ENCODE results near the gene CDC14B. TPM values are rescaled to one million over a fixed set of nuclear protein-coding genes. Genes with fewer than 3 reads are reported as not detected.

The CDC14B gene
- total RNA-seq, 1 donor from 2014 or later: 9.5 TPM

DNA sequence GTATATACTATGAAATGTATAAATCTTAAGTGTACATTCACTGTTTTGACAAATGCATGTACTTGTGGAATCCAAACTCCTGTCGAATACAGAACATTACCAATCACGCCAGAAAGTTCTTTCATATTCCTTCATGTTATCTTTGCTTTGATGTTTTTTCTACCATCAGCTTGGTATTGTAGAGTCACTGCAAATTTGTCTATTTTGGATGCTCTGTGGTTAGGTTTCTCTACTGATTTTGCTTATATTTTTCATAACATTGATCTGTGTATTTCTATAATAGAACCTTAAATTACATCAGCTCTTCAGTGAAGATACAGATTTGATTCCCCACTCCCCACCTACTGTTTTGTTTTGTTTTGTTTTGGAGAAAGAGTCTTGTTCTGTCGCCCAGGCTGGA, 138.9 kb downstream of the CDC14B start:
- DNase-seq: no peak

- no peak for DNase-seq
Observed at GRCh38 chr9:96478829-96479371, 140.7 kb downstream of the CDC14B start.

GRCh38 chr9:96476591-96476990, 143.1 kb downstream of the CDC14B start:
- DNase-seq: peak; percentile 58

DNA sequence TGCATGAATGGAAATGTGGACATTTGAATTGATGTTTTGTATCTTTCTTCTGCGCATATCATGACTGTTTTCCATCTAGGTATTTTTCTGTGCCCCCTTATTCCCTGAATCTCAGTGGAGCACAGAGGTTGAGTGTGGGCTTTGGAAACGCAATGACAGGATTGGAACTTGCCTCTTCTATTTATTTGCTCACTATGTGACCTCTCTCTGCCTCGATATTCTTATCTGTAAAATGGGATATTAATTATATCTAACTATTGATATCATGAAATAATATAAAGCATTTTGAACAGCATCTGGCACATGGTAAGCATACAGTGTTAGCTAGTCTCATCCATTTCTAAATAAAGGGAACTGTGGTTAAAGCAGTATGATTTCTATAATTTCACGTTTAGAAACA, 143.6 kb downstream of the CDC14B start:
- no peak for DNase-seq

DNA sequence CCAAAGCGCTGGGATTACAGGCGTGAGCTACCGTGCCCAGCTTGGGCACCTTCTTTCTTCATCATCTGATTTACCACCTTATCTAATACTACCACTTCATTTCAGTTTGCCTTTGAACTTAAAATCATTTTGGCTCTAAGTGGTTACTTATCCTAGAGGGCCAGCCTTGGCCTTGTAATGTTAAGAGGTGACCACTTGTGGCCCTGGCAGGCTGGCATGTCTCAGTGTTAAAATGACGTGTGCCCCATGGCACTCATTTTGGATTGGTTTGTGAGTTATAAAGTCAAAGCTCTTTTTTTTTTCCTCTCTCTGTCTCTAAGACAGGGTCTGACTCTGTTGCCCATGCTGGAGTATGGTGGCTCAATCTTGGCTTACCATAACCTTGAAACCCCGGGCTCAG, 151.9 kb downstream of the CDC14B start:
- no peak for DNase-seq

- DNase-seq: no peak
Observed at GRCh38 chr9:96464426-96464825, 155.2 kb downstream of the CDC14B start.

GRCh38 chr9:96462541-96462940, 157.1 kb downstream of the CDC14B start:
- DNase-seq: no peak

DNA sequence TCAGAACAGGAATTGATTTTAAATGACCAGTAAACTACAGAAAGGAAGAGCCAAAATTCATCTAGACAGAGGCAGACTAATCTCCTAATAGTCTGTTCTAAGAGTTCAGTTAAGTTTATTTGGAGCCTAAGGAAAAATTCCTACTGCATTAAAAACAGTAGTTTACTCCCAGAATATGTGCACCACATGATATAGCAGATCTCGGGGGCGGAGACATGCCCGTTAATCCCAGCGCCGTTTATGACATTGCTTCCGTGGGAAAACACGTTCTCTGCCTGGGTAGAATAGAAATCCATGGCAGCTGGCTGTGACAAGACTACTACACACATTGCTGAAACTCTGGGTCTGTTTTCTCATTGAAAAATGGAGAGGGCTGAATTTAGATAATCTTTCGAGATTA, 158.3 kb downstream of the CDC14B start:
- no peak for DNase-seq

DNA sequence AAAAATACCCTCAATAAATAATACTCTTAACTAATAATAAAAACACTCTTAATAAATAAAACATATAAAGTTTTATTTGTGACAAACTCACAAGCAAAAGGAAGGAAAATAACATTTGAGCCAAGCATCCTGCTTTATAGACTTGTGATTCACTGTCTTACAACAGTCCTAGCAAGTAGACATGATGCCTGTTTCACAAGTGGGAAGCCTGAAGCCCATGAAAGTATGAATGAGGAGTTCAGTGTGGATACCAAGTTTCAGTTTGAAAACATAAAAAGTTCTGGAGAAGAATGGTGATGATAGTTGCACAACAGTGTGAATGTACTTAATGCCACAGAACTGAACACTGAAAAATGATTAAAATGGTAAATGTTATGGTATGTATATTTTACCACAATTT, 158.8 kb downstream of the CDC14B start:
- DNase-seq: no peak

- no peak for DNase-seq
Observed at GRCh38 chr9:96460470-96460869, 159.2 kb downstream of the CDC14B start.

DNA sequence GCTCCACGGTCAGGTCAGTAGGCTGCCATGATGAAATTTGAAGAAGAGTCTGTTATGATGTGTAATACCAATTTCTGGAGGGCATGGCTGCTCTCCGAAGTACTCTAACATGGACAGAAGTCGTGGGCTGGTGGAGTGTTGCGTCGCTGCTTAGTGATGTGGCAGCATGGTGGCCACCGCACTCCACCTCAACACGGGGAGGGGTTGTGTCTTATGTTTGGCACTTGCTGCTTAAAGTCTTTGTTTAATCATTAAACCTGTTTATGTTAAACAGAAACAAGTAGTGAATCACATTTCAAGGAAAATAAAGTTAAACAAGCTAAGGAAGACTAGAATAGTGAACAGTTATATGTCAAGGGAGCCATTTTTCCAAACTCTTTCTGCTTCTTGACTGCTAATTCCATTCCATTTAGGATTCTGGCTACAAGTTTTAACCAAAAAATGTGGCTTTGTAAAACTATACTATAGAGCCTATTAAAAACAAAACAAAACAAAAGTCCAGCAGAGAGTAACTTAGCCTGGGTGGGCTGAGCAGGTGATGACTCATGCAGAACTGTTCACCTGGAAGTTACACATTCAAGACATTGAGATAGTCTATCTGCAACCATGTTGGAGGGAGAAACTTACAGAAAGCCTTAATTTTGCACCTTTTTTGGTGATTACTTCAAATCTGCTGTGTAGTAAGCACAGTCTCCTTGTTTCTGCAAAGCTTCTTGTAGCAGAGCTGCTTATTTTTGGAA, 160.2 kb downstream of the CDC14B start:
- DNase-seq: no peak

DNA sequence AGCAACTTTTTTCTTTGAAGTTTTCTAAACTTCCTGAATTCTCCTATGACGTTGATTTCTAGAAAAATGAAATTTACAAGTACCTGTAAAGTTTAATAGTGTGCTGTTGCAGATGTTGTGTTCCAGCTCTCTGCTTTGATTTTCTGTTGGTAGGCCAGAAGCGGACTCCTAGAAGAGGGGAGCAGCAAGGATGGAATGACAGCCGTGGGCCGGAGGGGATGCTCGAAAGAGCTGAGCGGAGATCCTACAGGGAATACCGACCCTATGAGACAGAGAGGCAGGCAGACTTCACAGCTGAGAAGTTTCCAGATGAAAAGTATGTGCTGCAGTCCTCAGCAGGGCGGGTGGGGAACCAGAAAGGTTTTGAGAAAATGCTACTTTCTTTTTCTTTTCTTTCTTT, 161.4 kb downstream of the CDC14B start:
- no peak for DNase-seq

- peak; percentile 79 for DNase-seq
Observed at GRCh38 chr9:96457266-96457665, 162.4 kb downstream of the CDC14B start.

- DNase-seq: peak; percentile 59
Observed at GRCh38 chr9:96453625-96454024, 166.0 kb downstream of the CDC14B start.

DNA sequence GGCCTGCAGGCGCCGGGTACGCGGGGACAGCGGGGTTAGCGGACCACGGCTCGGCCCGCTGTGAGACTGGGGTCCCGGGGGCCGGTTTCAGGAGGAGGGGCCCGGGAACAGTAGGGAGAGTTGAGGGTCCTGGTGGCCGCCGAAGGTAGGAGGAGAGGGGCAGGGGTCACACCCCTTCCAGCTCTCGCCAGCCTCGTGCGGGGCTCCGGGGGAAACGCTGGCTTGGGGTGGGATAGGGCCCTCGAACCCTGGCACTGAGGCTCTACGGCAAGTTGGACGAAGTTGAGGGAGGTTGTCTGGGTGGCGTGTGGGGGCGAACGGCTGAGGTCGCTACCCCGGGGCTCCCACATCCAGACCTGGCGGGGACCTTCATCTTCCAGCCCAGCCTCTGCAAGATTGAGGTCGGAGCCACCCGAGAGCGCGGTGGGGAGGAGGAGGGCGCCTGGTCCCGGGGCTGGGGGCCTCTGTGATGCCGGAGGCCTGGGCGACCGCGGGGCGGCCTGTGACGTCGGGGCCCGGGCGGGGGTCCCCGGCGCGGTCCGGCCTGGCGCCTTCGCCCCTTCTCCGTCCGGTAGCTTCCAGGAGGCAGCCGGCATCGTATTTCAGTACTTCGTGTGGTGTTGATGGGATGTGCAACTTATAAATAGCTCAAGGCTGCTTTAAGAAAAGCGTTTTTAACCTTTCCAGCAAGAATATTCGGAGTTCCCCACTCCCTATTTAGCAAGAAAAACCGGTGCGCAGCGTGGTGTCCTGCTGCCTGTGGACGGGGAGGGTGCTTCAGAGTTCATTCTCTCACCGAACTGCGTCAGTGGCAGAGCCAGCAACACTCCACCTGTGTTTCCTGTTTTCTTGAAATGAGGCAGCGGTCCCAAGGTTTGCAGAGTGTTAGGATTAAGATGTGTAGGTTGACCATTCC, 168.8 kb downstream of the CDC14B start:
- DNase-seq: peak; percentile 35

Other genes with a start within 250 kb of the CDC14B start
- 29.2 and 31.1 TPM in 2 replicates for gene SLC35D2, start 236.1 kb downstream of the CDC14B start, total RNA-seq
- 8.0 and 12.8 TPM in 2 replicates for gene ZNF367, start 201.5 kb downstream of the CDC14B start, total RNA-seq
- 7.3 and 9.0 TPM in 2 replicates for gene HABP4, start 169.7 kb downstream of the CDC14B start, total RNA-seq
- gene PRXL2C, start 35.5 kb upstream of the CDC14B start, total RNA-seq: 18.0 and 22.5 TPM in 2 replicates
- 17.5 and 29.4 TPM in 2 replicates for gene ZNF510, start 158.2 kb upstream of the CDC14B start, total RNA-seq
- gene ZNF782, start 234.7 kb upstream of the CDC14B start, total RNA-seq: 2.9 and 3.7 TPM in 2 replicates

All from dermis blood vessel endothelial cell (primary cell).